Measurements from ENCODE around the gene ZMIZ2.

The ZMIZ2 gene

GRCh38 chr7:44796034-44796503, 47.4 kb downstream of the ZMIZ2 start:
- Histone ChIP-seq H3K27me3 (ENCODE audit: insufficient read depth, poor library complexity, severe bottlenecking) (no peaks in the 10 kb centered on the region), H3K4me3 (ENCODE audit: severe bottlenecking) (peak overlapping the region; percentile 92), H3K36me3 (ENCODE audit: low read depth) (peaks cover 41% of the 10 kb centered on the region), H3K27ac (ENCODE audit: poor library complexity, severe bottlenecking) (peak overlapping the region; percentile 97), H3K9me3 (ENCODE audit: severe bottlenecking) (no peaks in the 10 kb centered on the region), H3K4me1 (ENCODE audit: insufficient read depth, poor library complexity, severe bottlenecking) (peaks cover 9% of the 10 kb centered on the region)
- peak; percentile 13 for ATAC-seq (ENCODE audit: low read depth)
- DNase-seq (ENCODE audit: low spot score): no peak
- TF ChIP-seq CTCF (IDR thresholded peaks at IDR 0.05; ENCODE audit: poor library complexity, severe bottlenecking): no peak

GRCh38 chr7:44796504-44797328, 48.1 kb downstream of the ZMIZ2 start, which contains the start of gene PPIA:
Gene PPIA (plus strand): TSS chr7:44796681. CDS start chr7:44796725, 44 bp downstream.
- peak; percentile 84 for ATAC-seq (ENCODE audit: low read depth)
- no peaks in the 10 kb centered on the region for H3K9me3 ChIP-seq (ENCODE audit: severe bottlenecking)
- peaks cover 13% of the 10 kb centered on the region for H3K4me1 ChIP-seq (ENCODE audit: insufficient read depth, poor library complexity, severe bottlenecking)
- H3K4me3 ChIP-seq (ENCODE audit: severe bottlenecking): peak within 1 kb of the TSS; percentile 92
- H3K27me3 ChIP-seq (ENCODE audit: insufficient read depth, poor library complexity, severe bottlenecking): no peaks in the 10 kb centered on the region
- TF ChIP-seq CTCF (IDR thresholded peaks at IDR 0.05; ENCODE audit: poor library complexity, severe bottlenecking): no peak
- DNase-seq (ENCODE audit: low spot score): peak; percentile 98
- peaks cover 48% of the 10 kb centered on the region for H3K36me3 ChIP-seq (ENCODE audit: low read depth)
- peak within 1 kb of the TSS; percentile 97 for H3K27ac ChIP-seq (ENCODE audit: poor library complexity, severe bottlenecking)

- Histone ChIP-seq H3K27ac (ENCODE audit: poor library complexity, severe bottlenecking) (peak overlapping the region; percentile 97), H3K36me3 (ENCODE audit: low read depth) (peaks cover 57% of the 10 kb centered on the region), H3K9me3 (ENCODE audit: severe bottlenecking) (no peaks in the 10 kb centered on the region), H3K4me1 (ENCODE audit: insufficient read depth, poor library complexity, severe bottlenecking) (peaks cover 14% of the 10 kb centered on the region), H3K27me3 (ENCODE audit: insufficient read depth, poor library complexity, severe bottlenecking) (no peaks in the 10 kb centered on the region), H3K4me3 (ENCODE audit: severe bottlenecking) (peak overlapping the region; percentile 92)
- ATAC-seq (ENCODE audit: low read depth): peak; percentile 61
- TF ChIP-seq CTCF (IDR thresholded peaks at IDR 0.05; ENCODE audit: poor library complexity, severe bottlenecking): peak; percentile 47
- DNase-seq (ENCODE audit: low spot score): peak; percentile 85
Measured at GRCh38 chr7:44797329-44798258, 48.9 kb downstream of the ZMIZ2 start.

- Histone ChIP-seq H3K4me1 (ENCODE audit: insufficient read depth, poor library complexity, severe bottlenecking) (peaks cover 14% of the 10 kb centered on the region), H3K36me3 (ENCODE audit: low read depth) (peaks cover 67% of the 10 kb centered on the region), H3K4me3 (ENCODE audit: severe bottlenecking) (peak overlapping the region; percentile 92), H3K27me3 (ENCODE audit: insufficient read depth, poor library complexity, severe bottlenecking) (no peaks in the 10 kb centered on the region), H3K9me3 (ENCODE audit: severe bottlenecking) (no peaks in the 10 kb centered on the region), H3K27ac (ENCODE audit: poor library complexity, severe bottlenecking) (peak overlapping the region; percentile 97)
- ATAC-seq (ENCODE audit: low read depth) (no peak), DNase-seq (ENCODE audit: low spot score) (no peak)
- TF ChIP-seq CTCF (IDR thresholded peaks at IDR 0.05; ENCODE audit: poor library complexity, severe bottlenecking): no peak
Measured at GRCh38 chr7:44798649-44799305, 50.1 kb downstream of the ZMIZ2 start.

Measured in RWPE2 (cell line).